GM18520 (cell line): Measurements from ENCODE around the gene CACNB1.
"Not testable (repeated sequence)": the region's sequence is repeated elsewhere in the genome, so short reads cannot be mapped to it uniquely, and the experiment has no call there.

Source experiments
- ATAC-seq: cut with Tn5 transposase; IDR thresholded peaks from one replicate; pipeline ENCODE4 v1.9.1; 2021; ENCODE audit not compliant: unreplicated experiment

The CACNB1 gene

DNA sequence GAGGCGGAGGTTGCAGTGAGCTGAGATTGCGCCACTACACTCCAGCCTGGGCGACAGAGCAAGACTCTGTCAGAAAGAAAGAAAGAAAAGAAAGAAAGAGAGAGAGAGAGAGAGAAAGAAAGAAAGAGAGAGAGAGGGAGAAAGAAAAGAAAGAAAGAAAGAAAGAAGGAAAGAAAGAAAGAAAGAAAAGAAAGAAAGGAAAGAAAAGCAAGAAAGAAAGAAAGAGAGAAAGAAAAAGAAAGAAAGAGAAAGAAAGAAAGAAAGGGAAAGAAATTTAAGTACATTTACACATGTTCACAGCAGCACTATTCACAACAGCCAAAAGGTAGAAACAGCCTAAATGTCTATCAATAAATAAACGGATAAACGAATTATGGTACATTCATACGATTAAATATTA is 67.9 kb downstream of the CACNB1 start:
- not testable (repeated sequence) for ATAC-seq

- no peak for ATAC-seq
Measured at GRCh38 chr17:39126436-39126835, 71.0 kb downstream of the CACNB1 start.

GRCh38 chr17:39125143-39125875 is 72.2 kb downstream of the CACNB1 start:
- no peak for ATAC-seq

- ATAC-seq, result no peak
Measured at GRCh38 chr17:39123627-39124026, 73.8 kb downstream of the CACNB1 start.
